ENCODE results near the gene CPSF4.
"Not testable (repeated sequence)": the region's sequence is repeated elsewhere in the genome, so short reads cannot be mapped to it uniquely, and the experiment has no call there.

Gene CPSF4

DNA sequence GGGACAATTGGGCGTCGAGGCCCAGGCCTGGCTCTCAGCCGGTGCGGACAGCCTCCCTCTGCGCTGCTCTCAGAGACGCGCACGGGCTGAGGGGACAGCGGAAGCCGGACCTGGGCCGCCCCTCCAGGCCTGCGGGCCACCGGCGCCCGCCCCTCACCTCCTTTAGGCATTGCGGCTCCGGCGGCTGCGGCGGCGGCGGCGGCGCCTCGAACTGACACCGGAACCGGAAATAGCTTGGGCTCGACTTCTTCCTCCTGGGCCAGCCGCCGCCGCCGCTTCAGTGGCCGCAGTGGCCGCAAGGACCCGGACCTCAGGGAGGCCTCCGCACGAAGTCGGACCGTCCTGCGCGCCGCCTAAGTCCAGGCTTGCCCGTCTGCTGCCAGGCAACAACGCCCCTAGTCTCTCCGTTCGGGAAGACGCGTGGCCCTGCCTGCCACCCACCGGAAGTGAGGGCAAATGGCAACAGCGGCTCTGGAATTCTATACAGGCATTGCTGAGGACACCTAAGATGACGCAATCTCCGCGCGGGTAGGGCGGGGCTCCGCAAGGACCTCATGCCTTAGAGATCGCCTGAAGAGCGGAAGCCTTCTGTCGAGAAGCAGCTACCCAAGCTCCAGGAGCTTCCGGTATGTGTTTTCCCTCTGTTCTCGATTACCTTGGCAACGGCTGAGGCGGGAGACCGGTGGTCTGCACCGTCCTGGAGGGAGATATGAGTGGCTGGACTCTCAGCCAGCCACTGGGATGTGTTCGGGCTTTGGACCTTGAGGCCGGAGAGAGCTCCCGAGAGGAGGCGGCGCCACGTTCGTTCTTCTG lies 30.2 kb upstream of the CPSF4 start, which contains the start of the genes BUD31 and PDAP1:
Gene BUD31, plus strand, starts transcription at position 591 of the 813 bp plus-strand sequence. CDS start 2,124 bp downstream, outside the sequence.
Gene PDAP1, minus strand, starts transcription at position 219 of the 813 bp plus-strand sequence. Its CDS starts 49 bp downstream, at position 170.
- DNase-seq: peak; percentile 100

DNA sequence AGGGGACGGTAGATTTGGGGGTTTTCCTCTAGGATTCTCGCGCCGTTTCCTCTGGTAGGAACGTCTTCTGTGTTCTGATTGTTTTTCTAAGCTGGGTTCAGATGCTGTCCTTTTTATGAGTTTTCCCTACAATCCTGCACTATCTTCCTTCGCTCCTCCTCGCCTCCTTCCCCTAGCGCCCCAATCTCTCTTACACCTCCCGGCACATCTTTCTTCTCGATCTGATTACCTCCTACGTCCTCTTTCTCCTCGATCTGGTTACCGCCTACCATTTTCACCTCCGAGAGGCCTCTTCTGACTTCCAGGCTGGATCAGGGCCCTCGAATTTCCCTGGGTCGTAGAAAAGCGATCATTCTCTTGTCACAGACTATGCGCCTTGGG lies 29.6 kb upstream of the CPSF4 start:
- DNase-seq: no peak

- DNase-seq: no peak
Observed at GRCh38 chr7:99409806-99410205, 28.9 kb upstream of the CPSF4 start.

DNA sequence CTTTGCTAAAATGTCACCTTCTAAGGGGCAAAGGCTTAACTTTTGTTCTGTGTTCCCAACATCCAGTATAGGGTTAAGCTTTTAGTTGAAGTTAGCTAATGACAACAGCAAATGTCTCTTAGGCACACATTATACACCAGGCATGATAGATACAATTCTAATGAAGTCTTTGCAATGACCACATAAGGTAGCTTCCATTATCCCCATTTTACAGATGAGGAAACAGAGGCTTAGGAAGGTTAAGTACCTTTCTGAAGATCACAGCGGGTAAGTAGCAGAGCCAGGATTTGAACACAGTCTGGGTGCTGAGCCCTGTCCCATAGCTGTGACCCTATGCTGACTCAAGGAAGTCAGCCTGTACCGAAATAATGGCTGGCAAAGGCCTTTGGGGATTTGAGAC lies 28.1 kb upstream of the CPSF4 start:
- DNase-seq: no peak

GRCh38 chr7:99415513-99416127 lies 23.1 kb upstream of the CPSF4 start:
- not testable (repeated sequence) for DNase-seq

DNA sequence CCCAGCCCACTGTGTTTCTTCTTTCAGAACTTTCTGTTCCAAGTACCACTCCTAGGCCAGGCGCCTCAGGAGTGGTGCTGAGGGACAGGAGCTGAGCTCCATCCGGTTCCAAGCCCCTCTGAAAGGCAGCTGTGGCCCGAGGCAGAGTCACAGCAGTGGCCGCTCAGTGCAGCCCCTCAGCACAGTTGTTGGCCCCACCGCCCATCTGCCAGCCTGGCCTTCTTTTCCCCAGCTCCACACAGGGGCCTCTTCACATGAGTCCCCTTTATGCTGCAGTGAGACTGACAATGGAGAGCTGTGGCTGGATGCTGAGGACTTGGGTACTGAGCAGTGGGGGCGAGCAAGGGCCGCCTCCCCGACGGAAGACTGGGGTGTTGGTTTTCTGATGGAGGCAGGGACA lies 20.5 kb upstream of the CPSF4 start:
- no peak for DNase-seq

DNA sequence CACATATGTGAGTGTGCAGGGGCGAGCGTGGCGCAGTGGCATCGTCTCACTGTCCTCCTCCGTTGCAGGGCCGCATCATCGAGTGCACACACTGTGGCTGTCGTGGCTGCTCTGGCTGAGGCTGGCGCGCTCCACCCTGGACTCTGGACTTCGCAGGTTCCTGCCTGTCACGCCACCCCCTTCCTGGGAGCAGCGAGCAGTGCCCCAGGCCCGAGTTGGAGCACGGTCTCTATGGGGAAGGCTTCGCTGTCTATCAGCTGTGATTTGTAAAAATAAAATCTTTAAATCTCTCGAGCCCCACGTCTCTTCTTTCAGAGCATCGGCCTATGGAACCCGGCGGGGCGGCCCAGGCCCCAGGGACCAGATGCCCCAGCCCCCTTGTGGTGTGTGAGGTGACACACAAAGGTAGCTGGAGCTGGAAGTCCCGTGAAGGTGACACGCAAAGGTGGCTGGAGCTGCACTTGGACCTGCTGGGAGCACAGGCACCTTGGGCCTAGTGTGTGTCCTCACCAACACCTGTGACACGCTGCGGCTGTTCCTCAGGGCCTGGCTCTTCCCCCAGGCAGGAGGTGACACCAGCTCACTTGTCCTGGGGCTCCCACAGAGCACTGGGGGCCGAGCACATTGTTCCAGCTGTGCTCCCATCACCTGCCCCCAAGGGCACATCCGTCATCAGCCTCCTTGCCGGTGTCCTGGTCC lies 19.3 kb upstream of the CPSF4 start:
- no peak for DNase-seq

GRCh38 chr7:99420213-99420612 lies 18.5 kb upstream of the CPSF4 start:
- no peak for DNase-seq

- no peak for DNase-seq
Observed at GRCh38 chr7:99420986-99421385, 17.8 kb upstream of the CPSF4 start.

GRCh38 chr7:99422186-99422585 lies 16.6 kb upstream of the CPSF4 start:
- DNase-seq: no peak

GRCh38 chr7:99422625-99423024 lies 16.1 kb upstream of the CPSF4 start:
- no peak for DNase-seq

DNA sequence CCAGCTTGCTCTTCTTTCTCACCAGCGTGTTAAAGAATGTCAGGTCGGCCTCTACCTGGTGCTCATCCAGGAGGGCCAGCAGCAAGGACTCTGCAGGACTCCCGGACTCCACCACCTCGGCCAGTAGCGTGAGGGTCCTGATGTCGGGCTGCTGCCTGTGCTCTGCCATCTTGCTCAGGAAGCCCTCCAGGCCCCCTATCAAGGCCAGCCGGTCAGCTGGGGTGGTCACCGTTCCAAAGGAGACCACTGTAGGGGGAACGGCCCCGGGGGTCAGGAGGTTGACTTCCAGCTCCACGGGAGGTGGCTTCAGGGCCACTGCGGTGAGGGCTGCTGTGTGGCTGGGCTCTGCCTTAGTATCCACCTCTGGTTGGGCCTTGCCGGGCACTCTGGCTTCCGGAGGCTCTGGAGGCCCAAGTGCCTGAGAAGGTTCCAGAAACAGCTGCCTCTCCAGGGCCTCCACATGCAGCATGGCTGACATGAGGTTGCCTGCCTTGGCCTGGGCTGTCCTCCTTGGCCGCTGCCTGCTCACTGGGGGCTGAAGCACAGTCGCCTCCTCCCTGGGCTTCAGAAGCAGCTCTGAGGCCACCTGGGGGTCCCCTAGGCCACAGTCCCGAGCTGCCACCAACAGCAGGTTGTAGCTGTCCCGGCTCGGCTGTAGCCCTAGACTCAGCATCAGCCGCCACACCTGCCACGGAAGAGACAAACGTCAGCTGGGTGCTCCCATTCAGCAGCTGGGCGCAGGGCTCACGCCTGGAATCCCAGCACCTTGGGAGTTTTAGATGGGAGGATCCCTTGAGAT lies 13.6 kb upstream of the CPSF4 start:
- no peak for DNase-seq

DNA sequence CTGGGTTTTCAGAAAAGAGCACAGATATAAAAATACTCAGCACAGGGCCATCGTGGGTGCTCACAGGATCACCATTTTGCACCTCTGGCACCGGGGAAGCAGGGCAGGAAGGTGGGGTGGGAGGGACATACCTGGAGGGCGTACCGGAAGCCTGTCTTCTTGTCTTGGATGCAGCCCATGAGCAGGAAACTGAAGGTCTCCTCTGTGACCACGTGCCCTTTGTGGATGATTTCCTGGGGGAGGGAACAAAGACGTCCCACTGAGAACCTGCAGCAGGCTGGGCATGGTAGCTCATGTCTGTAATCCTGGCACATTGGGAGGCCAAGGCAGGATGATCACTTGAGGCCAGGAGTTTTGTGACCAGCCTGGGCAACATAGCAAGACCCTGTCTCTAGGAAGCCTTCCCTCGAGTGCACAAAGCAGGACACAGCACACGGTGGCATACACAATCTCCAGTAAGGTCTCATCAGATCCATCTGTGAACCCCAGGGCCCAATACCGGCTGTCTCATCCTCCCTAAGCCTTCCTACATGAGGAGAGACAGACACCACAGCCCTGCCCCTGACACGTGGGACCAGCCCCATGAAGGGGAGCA lies 9.7 kb upstream of the CPSF4 start:
- no peak for DNase-seq

GRCh38 chr7:99429756-99430155 lies 9.0 kb upstream of the CPSF4 start:
- DNase-seq: no peak

DNA sequence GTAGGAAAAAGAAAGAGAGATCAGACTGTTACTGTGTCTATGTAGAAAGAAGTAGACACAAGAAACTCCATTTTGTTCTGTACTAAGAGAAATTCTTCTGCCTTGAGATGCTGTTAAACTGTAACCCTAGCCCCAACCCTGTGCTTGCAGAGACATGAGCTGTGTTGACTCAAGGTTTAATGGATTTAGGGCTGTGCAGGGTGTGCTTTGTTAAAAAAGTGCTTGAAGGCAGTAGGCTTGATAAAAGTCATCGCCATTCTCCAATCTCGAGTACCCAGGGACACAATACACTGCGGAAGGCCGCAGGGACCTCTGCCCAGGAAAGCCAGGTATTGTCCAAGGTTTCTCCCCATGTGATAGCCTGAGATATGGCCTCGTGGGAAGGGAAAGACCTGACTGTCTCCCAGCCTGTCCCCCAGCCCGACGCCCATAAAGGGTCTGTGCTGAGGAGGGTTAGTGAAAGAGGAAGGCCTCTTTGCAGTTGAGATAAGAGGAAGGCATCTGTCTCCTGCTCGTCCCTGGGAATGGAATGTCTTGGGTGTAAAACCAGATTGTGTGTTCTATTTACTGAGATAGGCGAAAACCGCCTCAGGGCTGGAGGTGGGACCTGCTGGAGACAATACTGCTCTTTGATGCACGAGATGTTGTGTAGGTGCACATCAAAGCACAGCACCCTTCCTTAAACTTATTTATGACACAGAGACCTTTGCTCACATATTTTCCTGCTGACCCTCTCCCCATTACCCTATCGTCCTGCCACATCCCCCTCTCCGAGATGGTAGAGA lies 6.8 kb upstream of the CPSF4 start:
- DNase-seq: not testable (repeated sequence)

- no peak for DNase-seq
Observed at GRCh38 chr7:99433158-99433557, 5.6 kb upstream of the CPSF4 start.

- no peak for DNase-seq
Observed at GRCh38 chr7:99437946-99438572, 684 bp upstream of the CPSF4 start.

DNA sequence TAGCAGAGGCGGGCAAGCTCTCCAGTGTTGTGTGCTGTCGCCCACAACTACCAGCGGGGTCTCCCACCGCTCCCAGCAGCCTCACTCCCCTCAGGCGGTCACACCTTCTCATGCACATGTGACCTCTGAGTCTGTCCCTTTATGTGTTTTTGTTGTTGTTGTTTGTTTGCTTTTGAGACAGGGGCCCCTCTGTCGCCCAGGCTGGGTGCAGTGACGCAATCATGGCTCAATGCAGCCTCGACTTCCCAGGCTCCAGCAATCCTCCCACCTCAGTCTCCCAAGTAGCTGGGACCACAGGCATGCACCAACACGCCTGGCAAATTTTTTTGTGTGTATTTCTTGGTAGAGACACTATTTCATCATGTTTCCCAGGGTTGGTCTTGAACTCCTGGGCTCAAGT lies 1.5 kb downstream of the CPSF4 start:
- no peak for DNase-seq

DNA sequence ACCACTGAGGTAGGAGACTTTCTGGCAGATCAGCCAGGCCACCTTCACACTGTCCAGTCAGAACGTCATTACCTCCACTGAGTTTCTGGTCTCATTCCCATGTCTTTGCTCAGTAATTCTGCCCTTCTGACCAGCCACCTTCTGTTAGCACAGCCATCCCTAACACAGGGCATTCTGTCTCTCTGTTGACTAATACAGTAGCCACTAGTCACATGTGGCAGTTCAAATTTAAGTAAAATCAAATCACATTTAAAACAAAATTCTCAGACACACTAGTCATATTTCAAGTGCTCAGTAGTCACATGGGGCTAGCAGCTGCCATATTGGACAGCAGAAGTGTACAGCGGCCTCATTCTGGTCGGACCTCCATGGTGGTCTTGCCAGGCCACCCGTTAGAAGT lies 7.4 kb downstream of the CPSF4 start:
- no peak for DNase-seq

DNA sequence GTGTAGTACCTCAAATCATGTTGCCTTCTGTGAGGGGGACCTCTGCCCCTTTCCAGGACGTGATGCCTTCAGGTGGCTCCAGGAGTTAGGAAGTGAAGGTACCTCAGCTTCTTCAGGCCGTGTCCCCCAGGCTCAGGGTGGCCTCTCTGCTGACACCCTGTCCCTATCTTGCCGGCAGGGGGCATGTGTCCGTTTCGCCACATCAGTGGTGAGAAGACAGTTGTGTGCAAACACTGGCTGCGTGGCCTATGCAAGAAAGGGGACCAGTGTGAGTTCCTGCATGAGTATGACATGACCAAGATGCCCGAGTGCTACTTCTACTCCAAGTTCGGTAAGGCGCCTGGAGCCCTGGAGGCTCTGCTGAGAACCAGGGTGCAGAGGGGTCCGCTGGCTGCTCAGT lies 9.2 kb downstream of the CPSF4 start:
- DNase-seq: no peak

- DNase-seq: no peak
Observed at GRCh38 chr7:99448855-99449254, 10.1 kb downstream of the CPSF4 start.
